Nucleus accumbens (tissue), 56 donors: ENCODE data around the gene CHRDL1.

ENCODE experiments used
- DNase-seq, 56 donors: peaks; one replicate each; lab custom pipeline; 2025; lab: John Stamatoyannopoulos, UW

CHRDL1 gene

GRCh38 chrX:110743679-110744340 lies 51.8 kb downstream of the CHRDL1 start:
- no peak for DNase-seq

GRCh38 chrX:110741213-110741796 lies 54.3 kb downstream of the CHRDL1 start:
- no peak for DNase-seq

GRCh38 chrX:110734894-110735541 lies 60.6 kb downstream of the CHRDL1 start:
- DNase-seq, result no peak

GRCh38 chrX:110734271-110734670 lies 61.3 kb downstream of the CHRDL1 start:
- DNase-seq, result no peak

- no peak for DNase-seq
These were observed 62.5 kb downstream of the CHRDL1 start for GRCh38 chrX:110733166-110733565.

GRCh38 chrX:110732266-110732665 lies 63.4 kb downstream of the CHRDL1 start:
- no peak for DNase-seq

GRCh38 chrX:110723844-110724243 lies 71.8 kb downstream of the CHRDL1 start:
- no peak for DNase-seq

- no peak for DNase-seq
These were observed 73.5 kb downstream of the CHRDL1 start for GRCh38 chrX:110722135-110722534.

GRCh38 chrX:110713666-110714065 lies 82.0 kb downstream of the CHRDL1 start:
- DNase-seq, result no peak

GRCh38 chrX:110706446-110706845 lies 89.2 kb downstream of the CHRDL1 start:
- no peak for DNase-seq

- DNase-seq, result no peak
These were observed 92.0 kb downstream of the CHRDL1 start for GRCh38 chrX:110703641-110704040.

- DNase-seq, result no peak
These were observed 96.5 kb downstream of the CHRDL1 start for GRCh38 chrX:110699109-110699508.

- no peak for DNase-seq
These were observed 96.9 kb downstream of the CHRDL1 start for GRCh38 chrX:110698696-110699095.

- DNase-seq, result no peak
These were observed 102.8 kb downstream of the CHRDL1 start for GRCh38 chrX:110692866-110693265.

- no peak for DNase-seq
These were observed 104.2 kb downstream of the CHRDL1 start for GRCh38 chrX:110691446-110691845.

GRCh38 chrX:110684653-110685052 lies 111.0 kb downstream of the CHRDL1 start:
- DNase-seq, result no peak

GRCh38 chrX:110683925-110684324 lies 111.7 kb downstream of the CHRDL1 start:
- DNase-seq, result no peak

GRCh38 chrX:110678591-110678990 lies 117.0 kb downstream of the CHRDL1 start:
- no peak for DNase-seq

GRCh38 chrX:110675886-110676285 lies 119.7 kb downstream of the CHRDL1 start:
- DNase-seq, result no peak

GRCh38 chrX:110671068-110671803 lies 124.4 kb downstream of the CHRDL1 start:
- no peak for DNase-seq

GRCh38 chrX:110669572-110669971 lies 126.0 kb downstream of the CHRDL1 start:
- DNase-seq, result no peak
